GM19324 (cell line): ENCODE results near the gene FEM1C.
A peak's percentile ranks its signal among the peaks of the same experiment; 100 is the strongest.

ENCODE experiments used
- ATAC-seq: cut with Tn5 transposase; IDR thresholded peaks from one replicate; pipeline ENCODE4 v1.9.1; 2021; ENCODE audit warnings: mild to moderate bottlenecking, moderate library complexity; ENCODE audit not compliant: unreplicated experiment, low FRiP score

Gene FEM1C, protein sequence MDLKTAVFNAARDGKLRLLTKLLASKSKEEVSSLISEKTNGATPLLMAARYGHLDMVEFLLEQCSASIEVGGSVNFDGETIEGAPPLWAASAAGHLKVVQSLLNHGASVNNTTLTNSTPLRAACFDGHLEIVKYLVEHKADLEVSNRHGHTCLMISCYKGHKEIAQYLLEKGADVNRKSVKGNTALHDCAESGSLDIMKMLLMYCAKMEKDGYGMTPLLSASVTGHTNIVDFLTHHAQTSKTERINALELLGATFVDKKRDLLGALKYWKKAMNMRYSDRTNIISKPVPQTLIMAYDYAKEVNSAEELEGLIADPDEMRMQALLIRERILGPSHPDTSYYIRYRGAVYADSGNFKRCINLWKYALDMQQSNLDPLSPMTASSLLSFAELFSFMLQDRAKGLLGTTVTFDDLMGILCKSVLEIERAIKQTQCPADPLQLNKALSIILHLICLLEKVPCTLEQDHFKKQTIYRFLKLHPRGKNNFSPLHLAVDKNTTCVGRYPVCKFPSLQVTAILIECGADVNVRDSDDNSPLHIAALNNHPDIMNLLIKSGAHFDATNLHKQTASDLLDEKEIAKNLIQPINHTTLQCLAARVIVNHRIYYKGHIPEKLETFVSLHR

DNA sequence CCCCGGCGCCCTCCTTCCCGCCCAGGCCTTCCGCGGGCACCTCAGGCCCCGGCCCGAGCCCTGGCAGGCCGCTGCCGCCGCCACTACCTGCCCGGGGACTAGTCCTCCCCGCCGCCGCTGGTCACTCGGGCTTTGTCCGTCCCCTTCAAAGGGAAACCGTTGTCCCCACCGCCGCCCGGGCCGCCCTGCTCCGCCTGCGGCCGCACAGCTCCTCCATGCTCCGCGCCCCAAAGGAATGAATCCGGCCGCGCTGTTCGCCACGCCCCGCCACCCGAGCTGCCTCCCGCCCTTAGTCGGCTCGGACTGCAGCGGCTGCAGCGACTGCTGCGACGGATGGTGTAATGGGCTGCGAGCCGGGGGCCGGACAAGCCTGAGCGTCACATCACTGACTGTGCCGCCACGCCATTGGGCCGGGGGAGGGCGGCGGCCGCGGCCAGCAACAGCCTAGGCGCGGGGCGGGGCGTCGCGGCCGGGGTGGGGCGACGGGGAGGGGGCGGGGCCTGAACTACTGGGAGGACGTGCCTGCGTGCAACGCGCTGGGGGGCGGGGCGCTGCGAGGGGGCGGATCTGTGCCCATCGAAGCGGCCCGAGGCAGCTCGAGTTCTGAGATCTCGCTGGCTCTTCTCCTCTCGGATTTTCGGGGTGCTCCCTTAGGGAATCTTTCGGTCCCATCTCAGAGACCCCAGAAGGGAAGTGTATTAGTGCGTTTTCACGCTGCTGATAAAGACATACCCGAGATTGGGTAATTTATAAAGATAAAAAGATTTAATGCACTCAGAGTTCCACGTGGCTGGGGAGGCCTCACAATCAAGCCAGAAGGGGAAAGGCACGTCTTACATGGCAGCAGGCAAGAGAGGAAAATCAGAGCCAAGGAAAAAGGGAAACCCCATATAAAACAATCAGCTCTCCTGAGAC, at the start of gene FEM1C:
Gene FEM1C, minus strand, starts transcription at position 340 of the 915 bp plus-strand sequence. CDS start 1,282 bp downstream, outside the sequence.
- peak; percentile 98 for ATAC-seq

DNA sequence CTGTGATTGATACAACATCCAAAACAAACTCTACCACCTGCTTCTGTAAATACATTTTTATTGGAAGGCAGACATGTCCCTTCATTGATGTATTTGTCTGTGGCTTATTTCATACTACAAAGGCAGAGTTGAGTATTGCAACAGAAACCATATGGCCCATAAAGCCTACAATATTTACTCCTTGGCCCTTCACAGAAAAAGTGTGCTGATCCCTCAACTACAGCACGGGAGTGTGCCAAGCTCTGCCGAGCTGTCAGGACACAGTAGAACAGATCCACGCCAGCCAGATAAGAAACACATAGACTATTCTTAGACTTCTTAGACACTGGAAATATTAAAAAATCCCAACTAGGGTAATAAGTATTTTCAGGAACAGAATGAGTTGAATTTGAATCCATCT, 44.5 kb upstream of the FEM1C start:
- ATAC-seq, result no peak

GRCh38 chr5:115588640-115589039, 44.1 kb upstream of the FEM1C start:
- ATAC-seq, result no peak

GRCh38 chr5:115586525-115587146, 42.1 kb upstream of the FEM1C start:
- no peak for ATAC-seq

GRCh38 chr5:115585265-115585664, 40.7 kb upstream of the FEM1C start:
- ATAC-seq, result no peak

DNA sequence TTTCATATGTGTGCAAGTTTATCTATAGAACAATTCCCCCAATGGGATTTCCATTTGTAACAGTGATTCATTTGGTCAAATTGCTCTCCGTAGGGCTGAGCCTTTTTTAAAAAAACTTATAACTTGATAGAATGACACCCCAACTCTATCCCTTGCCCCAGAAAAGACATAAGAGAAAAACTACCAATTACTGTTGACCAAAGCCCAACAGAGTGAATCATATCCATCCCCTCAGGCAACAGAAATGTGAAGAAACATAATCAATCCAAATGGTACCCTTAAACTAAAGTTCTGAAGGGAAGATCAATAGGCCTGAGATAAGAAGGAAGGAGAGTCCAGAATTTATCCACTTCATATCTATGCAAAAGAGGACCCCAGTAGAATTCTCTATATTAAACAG, 39.9 kb upstream of the FEM1C start:
- no peak for ATAC-seq

GRCh38 chr5:115583474-115583873, 38.9 kb upstream of the FEM1C start:
- ATAC-seq, result no peak

- ATAC-seq, result no peak
Observed at GRCh38 chr5:115580941-115581340, 36.4 kb upstream of the FEM1C start.

- no peak for ATAC-seq
Observed at GRCh38 chr5:115579747-115580173, 35.2 kb upstream of the FEM1C start.

GRCh38 chr5:115579216-115579615, 34.6 kb upstream of the FEM1C start:
- no peak for ATAC-seq

GRCh38 chr5:115578657-115579056, 34.1 kb upstream of the FEM1C start:
- ATAC-seq, result peak; percentile 60

DNA sequence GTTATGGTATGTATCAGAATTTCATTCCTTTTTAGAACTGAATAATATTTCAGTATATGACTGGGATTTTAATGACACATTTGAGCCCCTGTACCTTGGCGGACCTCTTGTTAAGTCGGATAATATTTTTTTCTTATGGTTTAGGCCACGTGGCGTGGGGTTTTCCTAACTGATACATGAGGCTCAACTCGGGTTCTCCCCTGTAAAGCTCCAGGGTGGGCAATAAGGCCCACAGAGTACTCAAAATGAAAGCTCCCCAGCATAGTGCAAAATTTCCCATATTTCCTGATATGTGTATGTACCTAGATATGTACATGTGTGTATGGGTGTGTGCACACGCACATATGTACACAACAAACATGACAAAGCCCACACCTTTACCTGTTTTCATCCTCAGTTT, 33.2 kb upstream of the FEM1C start:
- ATAC-seq, result no peak

DNA sequence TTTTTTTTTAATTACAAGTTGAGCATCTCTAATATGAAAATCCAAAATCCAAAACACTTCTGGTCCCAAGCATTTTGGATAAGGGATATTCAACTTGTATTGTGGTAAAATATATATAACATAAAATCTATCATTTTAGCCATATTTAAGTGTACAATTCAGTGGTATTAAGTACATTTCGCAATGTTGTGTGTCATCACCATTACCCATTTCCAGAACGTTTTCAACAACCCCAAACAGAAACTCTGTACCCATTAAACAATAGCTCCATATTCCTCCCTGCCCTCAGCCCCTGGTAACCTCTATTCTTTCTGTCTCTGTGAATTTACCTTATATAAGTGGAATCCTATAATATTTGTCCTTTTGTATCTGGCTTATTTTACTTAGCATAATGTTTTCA, 32.8 kb upstream of the FEM1C start:
- ATAC-seq, result no peak

DNA sequence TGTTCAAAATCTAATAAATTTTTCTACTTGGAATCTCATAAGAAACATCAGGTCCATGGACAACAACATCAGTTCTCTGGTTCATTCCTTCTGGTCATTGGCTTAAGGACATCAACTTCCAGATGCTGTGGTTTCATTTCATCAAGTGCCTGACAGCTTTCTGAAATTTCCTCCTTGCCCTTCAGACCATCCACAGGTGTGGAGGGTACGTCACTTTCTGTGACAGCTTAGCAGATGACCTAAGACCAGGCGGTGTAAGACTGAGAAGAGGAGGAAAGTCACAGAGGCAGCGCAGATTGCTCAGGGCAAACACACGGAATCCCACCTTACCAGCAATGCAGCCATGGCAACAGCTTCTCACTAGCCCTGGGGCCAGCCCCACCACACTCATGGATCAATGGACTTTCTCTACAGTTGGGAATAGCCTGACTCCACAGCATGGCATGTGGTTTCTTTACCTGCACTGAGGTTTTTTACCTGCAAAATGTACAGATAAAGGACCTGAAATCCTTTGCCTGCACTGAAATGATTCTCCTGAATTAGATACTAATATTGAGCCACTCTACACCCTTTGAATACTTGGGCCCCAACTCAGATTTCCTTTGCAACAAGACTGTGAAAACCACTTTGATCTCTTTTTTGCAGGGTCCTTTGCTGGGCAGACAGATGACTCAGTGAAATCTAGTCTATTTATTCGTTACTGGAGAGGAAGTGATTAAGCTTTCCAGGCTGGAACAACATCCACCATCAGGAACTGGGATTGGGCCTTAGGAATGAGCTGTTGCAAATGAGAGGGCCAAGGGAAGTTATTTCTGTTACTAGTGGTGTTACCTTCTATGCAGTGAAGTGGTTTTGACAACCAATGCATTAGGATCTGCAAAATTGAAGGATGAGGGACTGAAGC, 30.8 kb upstream of the FEM1C start:
- no peak for ATAC-seq

- ATAC-seq, result no peak
Observed at GRCh38 chr5:115573133-115573532, 28.6 kb upstream of the FEM1C start.

- ATAC-seq, result no peak
Observed at GRCh38 chr5:115571441-115571878, 26.9 kb upstream of the FEM1C start.

DNA sequence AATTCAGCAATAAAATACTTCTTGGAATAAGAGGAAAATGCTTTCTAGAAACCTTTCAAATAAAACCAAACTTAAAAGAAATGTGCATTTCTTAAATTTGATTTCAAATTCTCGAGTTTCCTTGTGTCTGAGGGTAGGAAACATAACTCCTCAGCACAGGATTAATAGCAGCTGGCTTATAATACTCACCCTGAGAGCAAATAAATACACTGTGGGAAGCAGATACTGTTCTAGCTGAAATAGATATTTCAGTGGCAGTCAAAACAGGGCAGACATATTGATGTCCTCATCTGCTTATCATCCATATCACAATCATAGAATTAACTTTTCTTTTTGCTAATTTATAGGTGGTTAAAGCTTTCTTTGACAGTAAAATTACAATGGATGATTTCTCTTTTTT, 24.1 kb upstream of the FEM1C start:
- ATAC-seq, result no peak

DNA sequence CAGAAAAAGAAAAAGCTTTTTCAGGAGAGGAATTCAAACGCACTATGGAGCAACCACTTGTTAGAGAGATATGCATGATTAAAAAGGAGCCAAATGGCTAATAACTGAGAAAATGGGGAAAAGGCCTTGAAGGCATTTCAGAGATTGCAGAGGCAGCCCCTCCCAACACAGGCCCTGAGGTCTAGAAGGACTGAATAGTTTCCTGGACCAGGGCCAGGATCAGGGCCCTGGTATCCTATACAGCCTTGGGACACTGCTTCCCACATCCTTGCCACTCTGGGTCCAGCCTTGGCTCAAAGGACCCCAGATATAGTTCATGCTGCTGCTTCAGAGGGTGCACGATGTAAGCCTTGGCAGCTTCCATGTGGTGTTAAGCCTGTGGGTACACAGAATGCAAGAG, 20.7 kb upstream of the FEM1C start:
- no peak for ATAC-seq

DNA sequence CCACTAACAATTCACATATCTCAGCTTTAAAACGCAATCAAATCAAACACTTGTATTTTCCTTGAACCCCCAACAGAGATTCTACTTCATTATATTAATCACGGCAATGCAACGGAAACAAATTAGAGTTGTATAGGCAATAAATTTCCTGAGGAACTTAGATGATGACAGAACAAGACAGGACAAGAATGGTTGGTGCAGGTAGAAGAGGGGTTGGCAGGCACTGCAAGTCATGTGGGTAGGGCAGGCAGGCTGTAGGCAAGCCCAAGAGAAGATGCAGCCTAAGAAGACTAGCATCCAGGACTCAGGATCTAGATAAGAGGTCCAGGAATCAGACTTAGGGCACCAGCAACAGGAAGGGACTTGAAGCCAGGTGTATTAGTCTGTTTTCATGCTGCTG, 16.6 kb upstream of the FEM1C start:
- ATAC-seq, result no peak

DNA sequence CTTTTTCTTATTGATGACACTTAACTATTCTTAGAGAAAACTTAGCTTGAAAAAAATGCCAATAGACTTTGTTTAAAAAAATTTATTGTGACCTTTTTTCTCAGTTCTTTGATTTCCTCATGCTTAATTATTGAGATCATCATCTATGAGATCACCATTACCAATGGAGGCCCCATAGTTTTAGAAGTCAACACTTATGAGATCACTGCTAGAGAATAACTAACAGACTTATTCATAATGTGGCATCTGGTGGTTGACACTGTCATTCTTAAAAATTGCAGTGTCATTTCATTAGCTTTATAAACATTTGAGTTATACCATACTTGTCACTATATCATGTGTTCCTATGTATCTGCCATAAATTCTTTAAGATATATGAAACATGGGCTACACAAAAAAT, 14.9 kb upstream of the FEM1C start:
- ATAC-seq, result no peak
